Keratinocyte (primary cell): ENCODE measurements around the gene NUSAP1.

Experiments used
- EZH2 ChIP-seq: IDR thresholded peaks from one replicate; pipeline ENCODE4 v1.6.1; 2012; ENCODE audit warnings: inconsistent platforms, mild to moderate bottlenecking, low read length, moderate library complexity
- TF ChIP-seq, protein P1 (sequence below), 3 experiments: IDR thresholded peaks in 1 of 3; conservative IDR thresholded peaks in 1 of 3; optimal IDR thresholded peaks in 1 of 3; 2 replicates in 2 of 3; 3 replicates in 1 of 3; pipeline versions ENCODE3 to v1.5.1; 2011; ENCODE audit warnings: low read length in 3 of 3, mild to moderate bottlenecking in 3 of 3, moderate library complexity in 2 of 3, control low read depth in 1 of 3, inconsistent platforms in 1 of 3; ENCODE audit not compliant: insufficient read depth in 2 of 3; ENCODE audit errors: extremely low read depth in 1 of 3

GRCh38 chr15:41304149-41304770 is 28.4 kb upstream of the NUSAP1 start:
- TF ChIP-seq, protein P1, sequence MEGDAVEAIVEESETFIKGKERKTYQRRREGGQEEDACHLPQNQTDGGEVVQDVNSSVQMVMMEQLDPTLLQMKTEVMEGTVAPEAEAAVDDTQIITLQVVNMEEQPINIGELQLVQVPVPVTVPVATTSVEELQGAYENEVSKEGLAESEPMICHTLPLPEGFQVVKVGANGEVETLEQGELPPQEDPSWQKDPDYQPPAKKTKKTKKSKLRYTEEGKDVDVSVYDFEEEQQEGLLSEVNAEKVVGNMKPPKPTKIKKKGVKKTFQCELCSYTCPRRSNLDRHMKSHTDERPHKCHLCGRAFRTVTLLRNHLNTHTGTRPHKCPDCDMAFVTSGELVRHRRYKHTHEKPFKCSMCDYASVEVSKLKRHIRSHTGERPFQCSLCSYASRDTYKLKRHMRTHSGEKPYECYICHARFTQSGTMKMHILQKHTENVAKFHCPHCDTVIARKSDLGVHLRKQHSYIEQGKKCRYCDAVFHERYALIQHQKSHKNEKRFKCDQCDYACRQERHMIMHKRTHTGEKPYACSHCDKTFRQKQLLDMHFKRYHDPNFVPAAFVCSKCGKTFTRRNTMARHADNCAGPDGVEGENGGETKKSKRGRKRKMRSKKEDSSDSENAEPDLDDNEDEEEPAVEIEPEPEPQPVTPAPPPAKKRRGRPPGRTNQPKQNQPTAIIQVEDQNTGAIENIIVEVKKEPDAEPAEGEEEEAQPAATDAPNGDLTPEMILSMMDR (optimal IDR thresholded peaks at IDR 0.05 in 1 of 3, IDR thresholded peaks at IDR 0.05 in 1 of 3, conservative IDR thresholded peaks at IDR 0.05 in 1 of 3; ENCODE audit: extremely low read depth in 1 of 3, insufficient read depth in 2 of 3, low read length in 3 of 3) = no peak
- TF ChIP-seq EZH2 = no peak
